GM12865 (cell line): ENCODE results near the gene UVRAG.
"Not testable (repeated sequence)": the region's sequence is repeated elsewhere in the genome, so short reads cannot be mapped to it uniquely, and the experiment has no call there.

Source experiments
- DNase-seq: peaks from one replicate; pipeline ENCODE4 v3.0.0; 2010; ENCODE audit warnings: low read depth
- H3K4me3 ChIP-seq: 2 replicates; pipeline ENCODE4 v1.5.1; 2011; ENCODE audit warnings: mild to moderate bottlenecking, low read depth, low read length, control low read depth
- TF ChIP-seq, protein P1 (sequence below): IDR thresholded peaks from 2 replicates; pipeline ENCODE4 v1.5.1; 2011; ENCODE audit warnings: low read length, control low read depth, low read depth, inconsistent platforms; ENCODE audit not compliant: insufficient read depth; ENCODE audit errors: missing control alignments

UVRAG gene

DNA sequence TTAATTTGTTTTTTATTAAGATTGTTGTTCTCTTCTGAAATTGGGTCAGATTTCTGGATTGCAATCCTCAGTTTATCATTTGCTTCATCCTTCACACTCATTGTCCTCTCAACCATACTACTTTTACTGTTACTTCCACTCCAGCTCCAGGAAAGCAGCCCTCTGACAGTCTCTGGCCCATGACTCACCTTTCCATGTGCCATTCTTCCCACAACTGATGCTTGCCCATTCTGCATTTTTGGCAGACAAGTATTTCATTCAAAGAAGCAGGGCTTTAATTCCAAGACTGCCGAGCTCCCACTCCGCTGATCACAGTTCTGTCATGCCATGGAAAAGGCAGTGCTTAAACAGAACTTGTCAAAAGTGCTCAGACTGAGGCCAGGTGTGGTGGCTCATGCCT is 252.1 kb downstream of the UVRAG start:
- no peak overlapping the region for H3K4me3 ChIP-seq
- DNase-seq = no peak
- TF ChIP-seq, protein P1, sequence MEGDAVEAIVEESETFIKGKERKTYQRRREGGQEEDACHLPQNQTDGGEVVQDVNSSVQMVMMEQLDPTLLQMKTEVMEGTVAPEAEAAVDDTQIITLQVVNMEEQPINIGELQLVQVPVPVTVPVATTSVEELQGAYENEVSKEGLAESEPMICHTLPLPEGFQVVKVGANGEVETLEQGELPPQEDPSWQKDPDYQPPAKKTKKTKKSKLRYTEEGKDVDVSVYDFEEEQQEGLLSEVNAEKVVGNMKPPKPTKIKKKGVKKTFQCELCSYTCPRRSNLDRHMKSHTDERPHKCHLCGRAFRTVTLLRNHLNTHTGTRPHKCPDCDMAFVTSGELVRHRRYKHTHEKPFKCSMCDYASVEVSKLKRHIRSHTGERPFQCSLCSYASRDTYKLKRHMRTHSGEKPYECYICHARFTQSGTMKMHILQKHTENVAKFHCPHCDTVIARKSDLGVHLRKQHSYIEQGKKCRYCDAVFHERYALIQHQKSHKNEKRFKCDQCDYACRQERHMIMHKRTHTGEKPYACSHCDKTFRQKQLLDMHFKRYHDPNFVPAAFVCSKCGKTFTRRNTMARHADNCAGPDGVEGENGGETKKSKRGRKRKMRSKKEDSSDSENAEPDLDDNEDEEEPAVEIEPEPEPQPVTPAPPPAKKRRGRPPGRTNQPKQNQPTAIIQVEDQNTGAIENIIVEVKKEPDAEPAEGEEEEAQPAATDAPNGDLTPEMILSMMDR = no peak

DNA sequence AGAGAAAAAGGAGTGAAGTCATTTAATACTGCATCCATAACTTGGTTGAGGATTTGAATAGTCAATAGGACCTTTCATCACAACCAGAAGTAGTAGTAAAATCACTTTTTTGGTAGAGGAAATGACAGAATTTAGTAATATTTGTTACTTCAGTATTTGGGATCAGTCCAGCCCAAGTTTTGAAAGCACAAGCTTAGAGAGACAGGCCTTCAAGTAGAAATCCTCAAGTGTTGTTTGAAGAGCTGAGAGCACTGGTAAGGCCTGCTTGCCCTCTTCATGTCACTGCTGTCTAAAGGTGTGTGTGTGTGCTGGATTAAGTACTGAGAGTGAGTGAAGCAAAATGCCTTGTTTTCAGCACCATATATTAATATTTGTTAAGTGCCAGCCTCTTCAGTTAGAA is 254.0 kb downstream of the UVRAG start:
- TF ChIP-seq, protein P1 = no peak
- no peak for DNase-seq
- no peak overlapping the region for H3K4me3 ChIP-seq

DNA sequence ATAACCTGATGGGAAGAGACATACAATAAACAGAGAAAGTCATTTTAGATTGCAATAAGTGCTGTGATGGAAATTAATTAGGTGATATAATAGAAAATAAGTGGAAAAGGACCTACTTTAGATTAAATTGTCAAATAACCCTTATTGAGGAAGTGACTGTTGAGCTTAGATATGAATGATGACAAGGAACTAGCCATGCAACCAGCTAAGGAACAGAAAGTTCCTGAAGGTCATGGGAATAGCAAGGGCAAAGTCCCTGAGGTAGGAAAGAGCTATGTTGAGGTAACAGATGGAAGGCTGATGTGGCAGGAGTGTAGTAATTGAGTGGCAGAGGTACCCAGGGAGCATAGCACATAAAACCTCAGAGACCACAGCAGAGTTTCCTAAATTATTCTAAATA is 256.1 kb downstream of the UVRAG start:
- TF ChIP-seq, protein P1 = no peak
- DNase-seq = no peak
- H3K4me3 ChIP-seq = no peak overlapping the region

DNA sequence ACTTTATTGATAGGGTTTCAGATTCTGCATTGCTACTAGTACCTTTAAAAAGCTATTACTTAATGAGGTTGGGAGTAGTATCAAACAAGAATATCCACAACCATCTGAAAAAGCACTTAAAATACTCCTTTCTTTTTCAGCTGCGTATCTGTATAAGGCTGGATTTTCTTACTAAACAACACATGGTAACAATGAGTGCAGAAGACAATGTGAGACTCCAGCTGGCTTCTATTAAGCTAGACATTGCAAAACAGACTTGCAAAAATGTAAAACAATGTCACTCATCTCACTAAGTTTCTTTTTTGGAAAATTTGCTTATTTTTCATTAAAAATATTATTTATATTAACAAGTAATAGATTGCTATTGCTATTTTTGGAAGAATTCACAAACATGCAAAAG is 258.7 kb downstream of the UVRAG start:
- no peak for DNase-seq
- H3K4me3 ChIP-seq = no peak overlapping the region
- TF ChIP-seq, protein P1 = no peak

DNA sequence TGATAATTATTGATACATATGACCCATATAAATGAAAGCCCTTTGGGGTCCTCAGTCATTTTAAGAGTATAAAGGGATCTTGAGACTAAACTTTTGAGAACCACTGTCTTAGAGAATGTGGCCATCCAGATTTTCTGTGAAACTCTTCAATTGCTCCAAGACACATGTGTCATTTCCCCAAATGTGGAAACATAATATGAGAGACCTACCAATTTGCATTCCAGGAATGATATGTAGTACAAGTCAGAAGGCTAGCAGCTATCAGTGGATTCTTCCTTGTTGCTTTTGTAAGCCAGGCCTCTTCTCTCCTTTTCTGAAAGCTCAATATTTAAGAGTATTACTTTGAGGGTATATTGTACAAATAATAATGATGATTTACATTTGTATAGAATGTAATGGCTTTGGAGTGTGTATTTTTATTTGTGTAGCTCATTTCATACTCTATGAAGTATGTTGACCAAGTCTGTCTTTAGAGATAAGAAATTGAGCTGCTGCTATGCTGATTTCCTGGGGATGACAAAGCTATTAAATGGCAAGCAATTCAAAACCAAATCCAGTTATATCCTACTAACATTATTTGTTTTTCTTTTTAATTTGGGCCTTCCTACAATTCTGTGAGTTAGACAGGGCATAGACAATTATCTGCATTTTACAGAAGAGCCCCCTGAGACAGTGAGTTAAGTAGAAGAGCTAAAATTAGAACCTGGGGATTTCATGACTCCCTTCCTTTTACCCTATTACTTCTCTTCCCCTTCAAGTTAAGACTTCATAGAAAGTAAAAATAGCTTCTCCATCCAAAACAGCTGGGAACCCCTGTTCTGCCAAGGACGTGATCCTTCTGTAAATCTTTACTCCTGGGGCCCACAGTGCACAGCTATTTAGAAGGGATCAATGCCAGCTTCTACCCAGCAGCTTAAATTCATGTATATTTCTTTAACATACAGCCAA is 259.4 kb downstream of the UVRAG start:
- no peak for DNase-seq
- TF ChIP-seq, protein P1 = no peak
- H3K4me3 ChIP-seq = no peak overlapping the region

DNA sequence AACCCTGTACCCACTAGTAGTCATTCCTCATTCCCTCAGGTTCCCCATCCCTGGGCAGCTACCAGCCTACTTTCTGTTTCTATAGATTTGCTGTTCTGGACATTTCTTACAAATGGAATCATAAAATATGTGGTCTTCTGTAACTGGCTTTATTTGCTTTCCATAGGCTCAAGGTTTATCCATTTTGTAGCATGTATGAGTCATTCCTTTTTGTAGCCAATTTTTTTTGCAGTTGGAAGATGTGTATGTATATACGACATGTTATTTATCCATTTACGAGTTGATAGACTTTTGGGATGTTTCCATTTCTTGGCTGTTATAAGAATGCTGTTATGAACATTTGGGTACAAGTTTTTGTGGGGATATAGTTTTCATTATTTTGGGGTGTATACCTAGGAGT is 260.7 kb downstream of the UVRAG start:
- DNase-seq = no peak
- TF ChIP-seq, protein P1 = no peak
- H3K4me3 ChIP-seq = no peak overlapping the region

DNA sequence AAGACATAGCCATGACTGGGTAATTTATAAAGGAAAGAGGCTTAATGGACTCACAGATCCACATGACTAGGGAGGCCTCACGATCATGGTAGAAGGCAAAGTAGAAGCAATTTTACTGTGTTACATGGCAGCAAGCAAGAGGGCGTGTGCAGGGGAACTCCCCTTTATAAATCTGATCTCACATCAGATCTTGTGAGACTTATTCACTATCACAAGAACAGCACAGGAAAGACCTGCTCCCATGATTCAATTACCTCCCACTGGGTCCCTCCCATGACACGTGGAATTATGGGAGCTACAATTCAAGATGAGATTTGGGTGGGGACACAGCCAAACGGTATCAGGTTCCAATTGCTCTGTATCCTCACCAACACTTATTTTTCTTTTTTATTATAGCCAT is 261.2 kb downstream of the UVRAG start:
- not testable (repeated sequence) for H3K4me3 ChIP-seq, DNase-seq
